Calu3 (cell line): ENCODE data around the gene SLC23A1. TPM values are rescaled to one million over a fixed set of nuclear protein-coding genes. Genes with fewer than 3 reads are reported as not detected.
"Not testable (repeated sequence)": the region's sequence is repeated elsewhere in the genome, so short reads cannot be mapped to it uniquely, and the experiment has no call there.

Source experiments
- BruUV-seq: library from RNA; stranded (reverse); fragments of 400-500 nt; replicated peaks from 2 replicates; lab custom pipeline; 2021; lab: Mats Ljungman, UMichigan
- CTCF ChIA-PET: fragments of 300-600 bp; sonication (Branson Sonifier 250); formaldehyde crosslinking; loops from one replicate; lab custom pipeline; 2022; ENCODE audit warnings: antibody characterized with exemption; lab: Charles Lee
- DNase-seq: peaks from one replicate; pipeline ENCODE4 v3.0.0; 2022
- H3K27ac Mint-ChIP-seq: one replicate; pipeline ENCODE4 v1.8.0; 2022; ENCODE audit warnings: mixed read lengths; ENCODE audit not compliant: unreplicated experiment
- H3K27me3 Mint-ChIP-seq: one replicate; pipeline ENCODE4 v1.8.0; 2022; ENCODE audit warnings: mixed read lengths; ENCODE audit not compliant: unreplicated experiment
- H3K36me3 Mint-ChIP-seq: one replicate; pipeline ENCODE4 v1.8.0; 2022; ENCODE audit warnings: mild to moderate bottlenecking, moderate library complexity, mixed read lengths; ENCODE audit not compliant: insufficient read depth, unreplicated experiment
- H3K4me1 Mint-ChIP-seq: one replicate; pipeline ENCODE4 v1.8.0; 2022; ENCODE audit warnings: mild to moderate bottlenecking, low read depth, mixed read lengths; ENCODE audit not compliant: unreplicated experiment
- H3K4me3 Mint-ChIP-seq: one replicate; pipeline ENCODE4 v1.8.0; 2022; ENCODE audit warnings: mild to moderate bottlenecking, low read depth, moderate library complexity, mixed read lengths; ENCODE audit not compliant: unreplicated experiment
- H3K9me3 Mint-ChIP-seq: one replicate; pipeline ENCODE4 v1.8.0; 2022; ENCODE audit warnings: low read depth, mixed read lengths; ENCODE audit not compliant: unreplicated experiment
- intact Hi-C: fragments of 100-400 bp; cut with micrococcal nuclease; formaldehyde crosslinking; loops from one replicate; pipeline ENCODE4 v1.10.0; 2022; ENCODE audit not compliant: unreplicated experiment
- total RNA-seq: library from RNA; stranded (reverse); gene quantifications from 2 replicates; pipeline ENCODE4 v1.2.3, GENCODE V29; 2022
- TF ChIP-seq, protein P1 (sequence below): fragments of 200-600 bp; IDR thresholded peaks from one replicate; pipeline ENCODE4 v1.8.0; 2022; ENCODE audit warnings: antibody characterized with exemption; ENCODE audit not compliant: unreplicated experiment

Gene SLC23A1
- total RNA-seq, 1 experiment from 2014 or later = 0.80 TPM

DNA sequence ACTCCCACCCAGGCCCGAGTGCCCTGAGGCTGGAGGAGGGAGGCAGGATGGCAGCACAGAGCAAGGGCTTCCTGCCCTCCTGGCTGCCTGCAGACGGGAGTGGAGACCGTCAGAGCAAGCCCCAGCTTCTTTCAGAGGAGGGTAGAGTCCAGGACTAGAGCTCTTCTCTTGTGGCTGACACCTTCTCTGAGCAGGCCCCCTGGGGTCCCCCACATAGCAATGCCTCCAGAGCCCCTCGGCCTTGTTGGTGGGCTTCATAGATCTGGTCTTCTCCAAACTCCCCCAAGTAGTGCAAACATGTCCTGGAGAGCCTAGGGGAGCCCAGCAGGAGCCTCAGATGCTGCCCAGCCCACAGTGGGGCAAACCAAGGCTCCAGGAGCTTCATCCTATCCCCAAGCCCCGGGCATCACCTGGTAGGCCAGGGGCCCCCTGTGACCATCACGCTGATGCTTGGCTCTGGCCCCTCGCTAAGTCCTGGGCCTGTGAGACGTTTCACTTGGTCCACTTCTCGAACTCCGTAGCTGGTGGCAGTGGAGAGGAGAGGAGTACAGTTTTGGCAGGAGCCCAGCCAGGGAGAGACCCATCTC, 4.6 kb upstream of the SLC23A1 start:
- intact Hi-C loops = no loop called here
- Mint-ChIP-seq H3K27ac (no peak overlapping the region), H3K4me1 (peaks cover 45% of the 10 kb centered on the region), H3K9me3 (no peaks in the 10 kb centered on the region), H3K4me3 (peak overlapping the region; percentile 28), H3K27me3 (no peaks in the 10 kb centered on the region), H3K36me3 (peaks cover 19% of the 10 kb centered on the region)
- BruUV-seq = no TSS peak
- TF ChIP-seq, protein P1, sequence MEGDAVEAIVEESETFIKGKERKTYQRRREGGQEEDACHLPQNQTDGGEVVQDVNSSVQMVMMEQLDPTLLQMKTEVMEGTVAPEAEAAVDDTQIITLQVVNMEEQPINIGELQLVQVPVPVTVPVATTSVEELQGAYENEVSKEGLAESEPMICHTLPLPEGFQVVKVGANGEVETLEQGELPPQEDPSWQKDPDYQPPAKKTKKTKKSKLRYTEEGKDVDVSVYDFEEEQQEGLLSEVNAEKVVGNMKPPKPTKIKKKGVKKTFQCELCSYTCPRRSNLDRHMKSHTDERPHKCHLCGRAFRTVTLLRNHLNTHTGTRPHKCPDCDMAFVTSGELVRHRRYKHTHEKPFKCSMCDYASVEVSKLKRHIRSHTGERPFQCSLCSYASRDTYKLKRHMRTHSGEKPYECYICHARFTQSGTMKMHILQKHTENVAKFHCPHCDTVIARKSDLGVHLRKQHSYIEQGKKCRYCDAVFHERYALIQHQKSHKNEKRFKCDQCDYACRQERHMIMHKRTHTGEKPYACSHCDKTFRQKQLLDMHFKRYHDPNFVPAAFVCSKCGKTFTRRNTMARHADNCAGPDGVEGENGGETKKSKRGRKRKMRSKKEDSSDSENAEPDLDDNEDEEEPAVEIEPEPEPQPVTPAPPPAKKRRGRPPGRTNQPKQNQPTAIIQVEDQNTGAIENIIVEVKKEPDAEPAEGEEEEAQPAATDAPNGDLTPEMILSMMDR = no peak
- DNase-seq = no peak
- CTCF ChIA-PET = interaction anchor here (1.8 kb wide), 1 partner anchor 126 kb away, joined by 4 read pairs; no protein-coding TSS in a partner anchor

DNA sequence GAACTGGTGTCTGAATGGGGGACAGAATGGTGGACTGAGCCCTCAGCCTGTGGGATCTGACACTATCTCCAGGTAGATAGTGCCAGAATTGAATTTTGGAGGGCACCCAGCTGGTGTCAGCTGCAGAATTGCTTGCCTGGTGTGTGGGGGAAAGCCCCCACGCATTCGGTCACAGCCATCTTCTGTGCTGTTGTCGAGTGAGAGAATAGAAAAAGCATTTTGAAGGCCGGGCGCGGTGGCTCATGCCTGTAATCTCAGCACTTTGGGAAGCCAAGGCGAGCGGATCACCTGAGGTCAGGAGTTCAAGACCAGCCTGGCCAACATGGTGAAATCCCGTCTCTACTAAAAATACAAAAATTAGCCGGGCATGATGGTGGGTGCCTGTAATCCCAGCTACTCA, 3.9 kb upstream of the SLC23A1 start:
- DNase-seq, H3K27ac Mint-ChIP-seq, H3K9me3 Mint-ChIP-seq, intact Hi-C loops, H3K4me3 Mint-ChIP-seq, CTCF ChIA-PET, BruUV-seq, H3K27me3 Mint-ChIP-seq: not testable (repeated sequence)
- H3K36me3 Mint-ChIP-seq = peaks cover 12% of the 10 kb centered on the region
- H3K4me1 Mint-ChIP-seq = peaks cover 45% of the 10 kb centered on the region

DNA sequence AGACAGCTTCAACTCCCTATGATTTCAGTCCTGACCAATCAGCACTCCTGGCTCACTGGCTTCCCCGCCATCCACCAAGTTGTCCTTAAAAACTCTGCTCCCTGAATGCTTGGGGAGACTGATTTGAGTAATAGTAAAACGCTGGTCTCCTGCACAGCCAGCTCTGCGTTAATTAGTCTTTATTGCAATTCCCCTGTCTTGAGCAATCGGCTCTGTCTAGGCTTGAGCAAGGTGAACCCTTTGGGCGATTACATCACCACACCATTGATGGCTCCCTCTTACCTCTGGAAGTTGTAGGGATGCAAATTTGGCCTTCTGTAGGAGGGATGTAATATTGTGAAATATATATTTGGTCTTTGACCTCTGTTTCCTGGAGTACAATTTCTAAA, 2.9 kb upstream of the SLC23A1 start:
- Mint-ChIP-seq H3K36me3 (peaks cover 6% of the 10 kb centered on the region), H3K4me1 (peaks cover 35% of the 10 kb centered on the region), H3K9me3 (no peaks in the 10 kb centered on the region), H3K4me3 (no peak overlapping the region), H3K27me3 (no peaks in the 10 kb centered on the region), H3K27ac (no peak overlapping the region)
- CTCF ChIA-PET = interaction anchor here (0.7 kb wide), 1 partner anchor 278 kb away, joined by 3 read pairs; no protein-coding TSS in a partner anchor
- no TSS peak for BruUV-seq
- DNase-seq = no peak
- intact Hi-C loops = no loop called here
- TF ChIP-seq, protein P1 = no peak

DNA sequence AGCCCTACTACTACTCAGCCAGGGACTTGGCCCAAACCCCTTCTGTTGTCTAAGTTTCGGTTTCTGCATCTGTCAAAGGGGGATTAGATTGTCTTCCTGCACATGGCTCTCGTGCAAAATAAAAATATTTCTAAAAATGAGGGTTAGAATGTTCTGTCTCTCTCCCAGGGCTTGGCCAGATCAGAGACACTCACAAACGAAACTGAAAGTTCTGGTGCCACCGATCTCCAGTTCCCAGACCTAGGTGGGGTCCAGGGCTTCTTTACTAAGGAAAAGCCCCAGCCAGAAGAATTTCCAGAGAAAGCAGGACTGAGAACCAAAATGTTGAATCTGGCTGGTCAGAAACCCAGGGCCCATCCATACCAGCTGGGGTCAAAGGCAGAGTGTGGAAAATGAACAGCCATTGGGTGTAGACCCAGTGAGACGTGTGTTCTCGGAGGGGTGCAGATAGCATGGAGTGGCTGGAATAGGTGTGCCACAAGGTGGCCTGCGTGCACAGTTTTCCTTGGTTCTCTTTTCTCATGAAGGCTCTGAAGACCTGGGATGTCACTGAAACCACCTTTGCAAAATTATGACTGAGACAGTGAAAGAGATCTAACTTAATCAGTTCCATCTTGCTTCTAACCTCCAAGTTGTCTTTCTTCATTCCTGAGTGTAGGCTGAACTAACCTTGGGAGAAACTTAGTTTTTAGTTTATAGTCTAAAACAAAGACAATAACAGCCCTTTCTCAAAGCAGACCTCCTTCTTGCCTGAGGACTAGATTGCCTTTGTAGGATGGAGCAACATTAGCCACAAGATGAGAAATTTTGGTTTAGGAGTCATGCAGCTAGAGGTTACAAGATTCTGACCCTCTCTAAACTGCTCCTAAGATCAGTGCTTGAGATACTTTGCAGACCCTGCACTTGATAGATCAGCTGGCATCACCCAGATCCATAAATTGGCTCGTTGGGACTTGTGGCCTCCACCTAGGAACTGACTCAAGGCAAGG, 2.3 kb upstream of the SLC23A1 start:
- intact Hi-C loops = no loop called here
- peak overlapping the region; percentile 59 for H3K27ac Mint-ChIP-seq
- TF ChIP-seq, protein P1 = peak; percentile 32
- no peaks in the 10 kb centered on the region for H3K9me3 Mint-ChIP-seq
- peaks cover 6% of the 10 kb centered on the region for H3K36me3 Mint-ChIP-seq
- no TSS peak for BruUV-seq
- H3K27me3 Mint-ChIP-seq = no peaks in the 10 kb centered on the region
- peak; percentile 53 for DNase-seq
- peaks cover 29% of the 10 kb centered on the region for H3K4me1 Mint-ChIP-seq
- CTCF ChIA-PET = no interaction called here
- peak overlapping the region; percentile 33 for H3K4me3 Mint-ChIP-seq
